IPS-18a (cell line): ENCODE results near the gene SPC25.
"Not testable (repeated sequence)": the region's sequence is repeated elsewhere in the genome, so short reads cannot be mapped to it uniquely, and the experiment has no call there.

Experiments
- H3K27ac ChIP-seq: one replicate; pipeline ENCODE4 v1.5.1; 2013; ENCODE audit warnings: low read length
- H3K27me3 ChIP-seq: one replicate; pipeline ENCODE4 v1.6.1; 2013; ENCODE audit warnings: mild to moderate bottlenecking, low read length; ENCODE audit not compliant: control insufficient read depth, insufficient read depth
- H3K36me3 ChIP-seq: one replicate; pipeline ENCODE4 v1.6.1; 2013; ENCODE audit warnings: low read depth, low read length; ENCODE audit not compliant: control insufficient read depth
- H3K4me1 ChIP-seq: one replicate; pipeline ENCODE4 v1.6.1; 2013; ENCODE audit warnings: low read depth, low read length; ENCODE audit not compliant: control insufficient read depth
- H3K4me3 ChIP-seq: one replicate; pipeline ENCODE4 v1.5.1; 2013; ENCODE audit warnings: low read length
- H3K9ac ChIP-seq: one replicate; pipeline ENCODE4 v1.6.1; 2013; ENCODE audit warnings: mild to moderate bottlenecking, low read length, moderate library complexity
- H3K9me3 ChIP-seq: one replicate; pipeline ENCODE4 v1.6.1; 2013; ENCODE audit warnings: low read depth, low read length; ENCODE audit not compliant: control insufficient read depth

SPC25 gene

DNA sequence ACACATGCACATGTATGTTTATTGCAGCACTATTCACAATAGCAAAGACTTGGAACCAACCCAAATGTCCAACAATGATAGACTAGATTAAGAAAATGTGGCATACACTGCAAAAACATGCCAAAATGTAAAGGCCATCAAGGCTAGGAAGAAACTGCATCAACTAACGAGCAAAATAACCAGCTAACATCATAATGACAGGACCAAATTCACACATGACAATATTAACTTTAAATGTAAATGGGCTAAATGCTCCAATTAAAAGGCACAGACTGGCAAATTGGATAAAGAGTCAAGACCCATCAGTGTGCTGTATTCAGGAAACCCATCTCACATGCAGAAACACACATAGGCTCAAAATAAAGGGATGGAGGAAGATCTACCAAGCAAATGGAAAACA is 23.1 kb downstream of the SPC25 start:
- H3K27me3 ChIP-seq, H3K9ac ChIP-seq, H3K4me3 ChIP-seq, H3K4me1 ChIP-seq, H3K27ac ChIP-seq, H3K9me3 ChIP-seq: not testable (repeated sequence)
- H3K36me3 ChIP-seq, result peaks cover 11% of the 10 kb centered on the region

DNA sequence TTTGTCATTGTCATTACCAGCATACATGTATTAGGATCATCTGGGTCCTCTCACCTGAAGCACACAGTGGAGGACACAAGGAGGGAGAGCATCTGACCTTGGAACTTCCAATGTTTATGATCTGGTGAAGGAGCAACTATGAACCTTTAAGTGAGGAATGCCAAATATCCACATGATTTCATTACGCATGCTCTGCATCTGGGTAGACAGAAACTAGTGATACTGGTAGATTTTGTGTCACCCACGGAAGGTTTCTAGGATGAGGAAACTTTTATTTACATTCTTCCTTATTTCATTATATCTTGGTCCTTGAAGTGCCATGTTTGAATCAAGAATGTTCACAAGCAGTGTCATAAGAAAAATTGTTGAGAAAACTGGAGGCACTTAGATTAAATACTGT is 32.1 kb downstream of the SPC25 start:
- H3K36me3 ChIP-seq, result no peaks in the 10 kb centered on the region
- H3K4me3 ChIP-seq, result no peak overlapping the region

DNA sequence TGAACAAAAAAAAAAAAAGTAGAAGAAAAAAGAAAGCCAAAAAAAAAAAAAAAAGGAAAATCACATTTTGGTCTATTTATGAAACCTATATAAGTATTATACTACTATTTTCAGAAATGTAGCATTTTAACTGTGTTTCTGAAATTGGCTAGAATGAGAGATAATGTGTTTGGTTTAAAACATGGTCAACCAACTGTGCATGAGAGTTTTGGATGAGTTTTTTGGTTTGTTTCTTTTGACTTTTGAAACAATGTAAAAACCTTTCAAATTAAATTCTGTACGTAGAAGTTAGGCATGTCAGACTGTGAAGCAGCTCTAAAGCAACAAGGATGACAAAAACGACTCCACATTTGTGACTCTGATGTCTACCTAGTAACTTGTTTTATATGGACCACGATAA is 34.6 kb downstream of the SPC25 start:
- Histone ChIP-seq H3K27me3 (no peaks in the 10 kb centered on the region), H3K4me3 (no peak overlapping the region), H3K9ac (no peak overlapping the region), H3K4me1 (no peaks in the 10 kb centered on the region), H3K9me3 (no peaks in the 10 kb centered on the region), H3K36me3 (no peaks in the 10 kb centered on the region), H3K27ac (no peak overlapping the region)

More for the DNA sequence above, 32.1 kb downstream of the SPC25 start:
- Histone ChIP-seq H3K4me1 (no peaks in the 10 kb centered on the region), H3K27me3 (no peaks in the 10 kb centered on the region), H3K9ac (no peak overlapping the region), H3K27ac (no peak overlapping the region), H3K9me3 (no peaks in the 10 kb centered on the region)

DNA sequence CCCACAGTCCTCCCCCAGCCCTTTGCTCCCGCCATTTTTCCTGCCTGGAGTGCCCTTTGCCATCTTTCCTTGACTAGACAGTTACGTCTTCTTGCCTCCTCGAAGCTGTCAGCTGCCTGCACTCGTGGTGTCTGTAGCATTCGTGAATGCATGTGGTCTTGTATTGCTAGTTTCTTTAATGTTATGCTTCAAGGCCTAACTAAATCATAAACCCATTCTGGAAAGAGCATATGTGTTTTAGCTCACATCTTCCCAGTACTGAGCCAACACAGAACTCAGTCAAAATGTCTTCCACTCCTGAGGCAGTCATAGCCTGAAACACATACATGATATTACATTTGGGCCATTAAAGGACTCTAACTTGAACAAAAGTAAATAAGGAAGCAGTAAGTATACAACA is 35.6 kb downstream of the SPC25 start:
- H3K27ac ChIP-seq, result no peak overlapping the region
- H3K4me3 ChIP-seq, result no peak overlapping the region
- no peaks in the 10 kb centered on the region for H3K4me1 ChIP-seq
- H3K9ac ChIP-seq, result no peak overlapping the region
- no peaks in the 10 kb centered on the region for H3K9me3 ChIP-seq
- H3K27me3 ChIP-seq, result no peaks in the 10 kb centered on the region
- no peaks in the 10 kb centered on the region for H3K36me3 ChIP-seq

DNA sequence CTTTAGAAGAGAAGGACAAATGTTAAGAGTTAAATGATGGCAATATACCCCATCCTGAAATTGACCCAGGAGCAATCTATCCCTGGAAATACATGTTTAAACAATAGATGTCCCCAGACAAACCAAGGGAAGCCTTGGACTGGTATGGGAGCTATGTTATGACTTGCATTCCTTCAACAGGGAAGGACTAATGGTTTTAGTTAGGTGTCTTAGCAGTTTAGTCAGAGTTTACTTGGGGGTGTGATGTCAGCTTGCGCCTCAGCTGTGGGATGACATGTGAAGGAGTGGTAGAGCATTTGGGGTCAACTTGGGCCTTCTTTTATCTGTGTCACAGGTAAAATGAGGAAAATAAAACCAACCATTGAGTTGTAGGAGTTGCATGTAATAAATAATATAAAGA is 36.8 kb downstream of the SPC25 start:
- H3K27ac ChIP-seq, result no peak overlapping the region
- no peak overlapping the region for H3K9ac ChIP-seq

DNA sequence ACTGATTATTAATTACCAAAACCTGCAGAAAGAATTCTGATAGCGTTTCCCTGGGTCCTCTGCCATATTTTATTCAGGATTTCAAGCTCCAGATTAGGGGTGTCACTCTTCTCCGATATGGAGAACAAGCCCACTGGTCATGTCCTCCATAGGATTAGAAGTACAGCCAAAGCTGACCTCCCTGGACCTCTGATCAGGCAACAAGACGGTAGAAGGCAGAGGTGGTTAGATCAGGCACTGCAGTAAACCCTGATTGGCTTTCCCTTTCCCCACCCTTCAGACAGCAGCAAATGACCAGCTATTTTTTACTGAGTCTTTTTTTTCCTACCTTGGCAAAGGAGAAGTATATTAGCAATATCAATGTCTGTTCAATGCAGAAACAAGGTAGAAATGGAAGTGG is 37.7 kb downstream of the SPC25 start:
- Histone ChIP-seq H3K4me3 (no peak overlapping the region), H3K9me3 (no peaks in the 10 kb centered on the region), H3K27me3 (no peaks in the 10 kb centered on the region), H3K36me3 (no peaks in the 10 kb centered on the region), H3K27ac (no peak overlapping the region), H3K9ac (no peak overlapping the region), H3K4me1 (no peaks in the 10 kb centered on the region)

More for the DNA sequence above, 36.8 kb downstream of the SPC25 start:
- no peaks in the 10 kb centered on the region for H3K36me3 ChIP-seq
- H3K4me1 ChIP-seq, result no peaks in the 10 kb centered on the region
- H3K9me3 ChIP-seq, result no peaks in the 10 kb centered on the region
- no peaks in the 10 kb centered on the region for H3K27me3 ChIP-seq
- H3K4me3 ChIP-seq, result no peak overlapping the region

DNA sequence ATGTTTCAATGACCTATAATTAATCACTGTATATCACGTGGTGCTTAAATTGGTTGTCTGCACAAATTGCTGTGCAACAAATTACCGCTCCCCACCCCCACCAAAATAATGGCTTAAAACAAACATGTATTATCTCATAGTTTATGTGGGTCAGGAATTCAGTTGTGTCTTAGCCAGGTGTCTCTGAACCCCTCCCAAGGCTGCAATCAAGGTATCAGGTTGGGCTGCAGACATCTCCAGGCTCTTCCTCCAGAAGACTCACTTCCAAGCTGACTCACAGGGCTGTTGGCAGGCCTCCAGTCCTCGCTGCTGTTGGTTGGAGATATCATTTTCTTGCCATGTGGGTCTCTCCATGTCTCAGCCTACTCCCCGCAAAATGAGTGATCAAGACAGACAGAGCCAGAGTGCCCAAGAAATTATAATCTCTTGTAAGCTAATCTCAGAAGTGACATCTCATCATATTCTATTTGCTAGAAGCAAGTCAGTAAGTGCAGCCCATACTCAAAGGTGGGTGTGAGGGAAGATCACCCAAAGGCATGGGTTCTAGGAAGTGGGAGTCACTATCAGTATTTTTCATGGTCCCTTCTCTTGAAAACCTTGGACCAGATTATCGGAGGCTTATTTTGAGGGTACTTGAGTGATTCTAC is 38.4 kb downstream of the SPC25 start:
- Histone ChIP-seq H3K4me1 (no peaks in the 10 kb centered on the region), H3K9me3 (no peaks in the 10 kb centered on the region), H3K9ac (no peak overlapping the region), H3K36me3 (no peaks in the 10 kb centered on the region), H3K4me3 (no peak overlapping the region), H3K27me3 (no peaks in the 10 kb centered on the region), H3K27ac (no peak overlapping the region)

DNA sequence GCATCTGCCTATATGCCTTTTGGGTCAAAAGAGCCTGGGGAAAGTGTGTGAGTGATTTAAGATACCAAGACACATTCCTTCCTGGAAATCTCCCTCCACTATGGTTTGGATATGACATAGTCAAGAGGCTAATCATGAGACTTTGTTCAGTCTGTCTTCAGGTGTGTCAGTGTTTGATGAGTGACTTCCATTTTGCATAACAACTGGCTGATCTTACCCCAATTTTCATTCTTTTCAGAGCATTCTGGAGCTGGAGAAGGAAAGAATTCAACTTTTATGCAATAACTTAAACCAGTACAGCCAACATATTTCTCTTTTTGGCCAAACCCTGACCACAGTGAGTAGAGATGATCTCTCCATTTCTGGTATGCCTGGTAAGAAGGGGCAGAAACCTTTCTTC is 39.4 kb downstream of the SPC25 start:
- Histone ChIP-seq H3K9ac (no peak overlapping the region), H3K4me3 (no peak overlapping the region), H3K36me3 (no peaks in the 10 kb centered on the region), H3K4me1 (no peaks in the 10 kb centered on the region), H3K27ac (no peak overlapping the region), H3K9me3 (no peaks in the 10 kb centered on the region), H3K27me3 (no peaks in the 10 kb centered on the region)

DNA sequence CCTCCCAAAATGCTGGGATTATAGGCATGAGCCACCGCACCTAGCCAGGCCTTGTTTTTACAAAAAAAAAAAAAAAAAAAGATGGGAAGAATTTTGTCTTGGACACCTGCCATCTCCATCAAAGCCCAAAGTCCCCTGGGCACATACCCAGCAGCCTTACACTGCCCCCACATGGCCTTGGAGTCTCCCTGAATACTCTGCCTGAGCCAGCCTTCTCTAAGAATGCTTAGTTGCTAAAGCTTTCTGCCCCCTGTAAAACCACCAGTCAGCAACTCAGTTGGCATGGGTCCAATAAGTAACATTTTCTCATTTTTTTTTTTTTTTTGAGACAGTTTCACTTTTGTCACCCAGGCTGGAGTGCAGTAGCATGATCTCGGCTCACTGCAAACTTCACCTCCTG is 40.6 kb downstream of the SPC25 start:
- Histone ChIP-seq H3K27me3 (no peaks in the 10 kb centered on the region), H3K9me3 (no peaks in the 10 kb centered on the region), H3K4me3 (no peak overlapping the region), H3K27ac (no peak overlapping the region), H3K9ac (no peak overlapping the region), H3K4me1 (no peaks in the 10 kb centered on the region), H3K36me3 (no peaks in the 10 kb centered on the region)

DNA sequence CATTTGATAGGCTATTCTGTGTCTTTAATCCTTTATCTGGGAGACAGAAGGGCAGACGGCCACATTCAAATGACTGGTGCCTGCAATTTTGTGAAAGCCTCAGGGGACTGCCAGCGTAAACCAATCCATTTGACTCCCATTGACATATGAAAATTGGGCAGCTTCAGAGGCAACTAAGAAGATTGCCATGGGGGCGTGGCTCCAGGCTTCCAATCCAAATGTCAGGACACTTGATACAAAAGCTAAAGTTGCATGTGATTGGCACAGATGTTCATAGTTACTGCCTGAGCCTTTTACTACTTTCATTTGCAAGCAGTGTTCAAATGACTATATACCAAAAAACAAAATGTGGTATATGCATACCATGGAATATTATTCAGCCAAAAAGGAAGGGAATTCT is 42.0 kb downstream of the SPC25 start:
- Histone ChIP-seq H3K4me3 (no peak overlapping the region), H3K9me3 (no peaks in the 10 kb centered on the region), H3K9ac (no peak overlapping the region), H3K36me3 (no peaks in the 10 kb centered on the region), H3K27ac (no peak overlapping the region), H3K27me3 (no peaks in the 10 kb centered on the region), H3K4me1 (no peaks in the 10 kb centered on the region)

DNA sequence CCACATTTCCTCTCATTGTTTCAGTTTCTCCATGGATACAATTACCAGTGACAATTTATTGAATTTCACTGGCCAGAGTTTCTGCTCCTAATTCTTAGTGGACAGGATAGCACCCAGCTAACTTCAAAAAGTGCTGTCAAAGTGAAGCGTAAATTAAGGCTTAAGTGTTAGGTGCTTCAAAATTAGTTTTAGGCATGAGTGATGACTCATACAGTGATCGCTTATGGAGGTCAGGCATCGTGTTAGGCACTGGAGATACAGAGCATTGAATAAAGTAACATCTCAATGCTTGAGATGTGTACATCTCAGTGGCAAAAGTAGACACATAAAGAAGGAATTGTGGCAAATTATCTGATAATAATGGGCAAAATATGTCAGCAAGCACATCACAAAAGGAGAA is 47.0 kb downstream of the SPC25 start:
- Histone ChIP-seq H3K4me1 (no peaks in the 10 kb centered on the region), H3K9ac (no peak overlapping the region), H3K9me3 (no peaks in the 10 kb centered on the region), H3K36me3 (no peaks in the 10 kb centered on the region), H3K27ac (no peak overlapping the region), H3K27me3 (no peaks in the 10 kb centered on the region), H3K4me3 (no peak overlapping the region)

DNA sequence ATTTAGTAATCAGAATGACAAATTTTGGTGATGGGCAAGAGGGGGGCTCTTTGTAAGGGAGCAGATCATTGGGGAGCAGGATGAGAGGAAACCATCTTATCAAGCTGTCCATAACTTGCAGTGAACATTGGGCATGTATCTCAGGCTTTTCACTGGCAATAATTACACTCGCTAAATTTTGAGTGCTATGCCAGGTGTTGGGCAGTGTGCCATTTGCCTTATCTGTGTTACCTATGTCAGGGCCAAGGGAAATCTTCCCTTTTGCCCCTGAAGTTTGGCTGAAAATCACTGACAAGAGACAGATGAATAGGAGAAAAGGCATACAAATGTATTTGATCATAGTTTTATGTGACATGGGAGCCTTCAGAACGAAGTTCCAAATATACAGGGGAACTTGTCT is 48.8 kb downstream of the SPC25 start:
- no peak overlapping the region for H3K9ac ChIP-seq
- H3K4me3 ChIP-seq, result no peak overlapping the region
- no peaks in the 10 kb centered on the region for H3K9me3 ChIP-seq
- H3K4me1 ChIP-seq, result no peaks in the 10 kb centered on the region
- H3K27ac ChIP-seq, result no peak overlapping the region
- no peaks in the 10 kb centered on the region for H3K27me3 ChIP-seq
- no peaks in the 10 kb centered on the region for H3K36me3 ChIP-seq
